HG02623 (cell line): Measurements from ENCODE around the gene IGFBP3.

ENCODE experiments used
- ATAC-seq: cut with Tn5 transposase; IDR thresholded peaks from one replicate; pipeline ENCODE4 v1.9.1; 2021; ENCODE audit warnings: moderate library complexity; ENCODE audit not compliant: unreplicated experiment

Gene IGFBP3

GRCh38 chr7:45923290-45923689 is 2.2 kb upstream of the IGFBP3 start:
- peak; percentile 59 for ATAC-seq

- peak; percentile 19 for ATAC-seq
Observed at GRCh38 chr7:45922810-45923209, 1.7 kb upstream of the IGFBP3 start.

GRCh38 chr7:45921699-45922519 is 837 bp upstream of the IGFBP3 start:
- ATAC-seq, result no peak

GRCh38 chr7:45921381-45921698 is 268 bp upstream of the IGFBP3 start:
- ATAC-seq, result no peak

- no peak for ATAC-seq
Observed at GRCh38 chr7:45919993-45920459, 1.0 kb downstream of the IGFBP3 start.

- ATAC-seq, result no peak
Observed at GRCh38 chr7:45919231-45919784, 1.8 kb downstream of the IGFBP3 start.

- ATAC-seq, result no peak
Observed at GRCh38 chr7:45918556-45918955, 2.5 kb downstream of the IGFBP3 start.

DNA sequence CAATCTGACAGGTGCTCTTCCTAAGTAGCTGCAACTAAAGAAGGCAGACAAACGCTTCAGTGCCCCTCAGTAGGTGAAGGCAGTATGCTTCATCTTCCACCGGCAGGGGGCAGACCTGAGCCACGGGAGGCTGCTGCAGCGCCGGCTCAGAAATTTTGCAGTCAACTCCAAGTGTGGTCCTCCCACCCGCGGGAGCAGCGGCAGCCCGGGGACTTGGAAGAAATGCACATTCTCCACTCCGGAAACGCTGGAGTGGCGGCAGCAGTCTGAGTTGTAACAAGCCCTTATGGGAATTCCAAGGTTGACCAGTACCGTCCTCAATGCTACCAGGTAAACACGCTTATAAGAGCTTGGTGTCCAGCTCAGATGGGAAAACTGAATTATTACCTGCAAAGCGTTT is 3.4 kb downstream of the IGFBP3 start:
- ATAC-seq, result peak; percentile 86

DNA sequence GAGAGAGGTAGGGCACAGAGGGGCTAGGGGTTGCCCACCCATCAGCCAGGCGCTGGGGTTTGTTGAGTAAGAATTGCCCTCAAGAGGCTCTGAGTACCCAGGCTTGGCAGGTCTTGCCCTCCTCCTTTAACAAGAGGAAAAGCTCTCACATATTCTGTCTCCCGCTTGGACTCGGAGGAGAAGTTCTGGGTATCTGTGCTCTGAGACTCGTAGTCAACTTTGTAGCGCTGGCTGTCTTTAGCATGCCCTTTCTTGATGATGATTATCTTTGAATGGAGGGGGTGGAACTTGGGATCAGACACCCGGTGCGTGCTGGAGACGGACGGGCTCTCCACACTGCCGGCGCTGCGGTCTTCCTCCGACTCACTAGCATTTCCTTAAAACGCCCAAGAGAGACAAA is 4.0 kb downstream of the IGFBP3 start:
- no peak for ATAC-seq

- ATAC-seq, result no peak
Observed at GRCh38 chr7:45915606-45916005, 5.5 kb downstream of the IGFBP3 start.

- no peak for ATAC-seq
Observed at GRCh38 chr7:45914911-45915310, 6.2 kb downstream of the IGFBP3 start.

DNA sequence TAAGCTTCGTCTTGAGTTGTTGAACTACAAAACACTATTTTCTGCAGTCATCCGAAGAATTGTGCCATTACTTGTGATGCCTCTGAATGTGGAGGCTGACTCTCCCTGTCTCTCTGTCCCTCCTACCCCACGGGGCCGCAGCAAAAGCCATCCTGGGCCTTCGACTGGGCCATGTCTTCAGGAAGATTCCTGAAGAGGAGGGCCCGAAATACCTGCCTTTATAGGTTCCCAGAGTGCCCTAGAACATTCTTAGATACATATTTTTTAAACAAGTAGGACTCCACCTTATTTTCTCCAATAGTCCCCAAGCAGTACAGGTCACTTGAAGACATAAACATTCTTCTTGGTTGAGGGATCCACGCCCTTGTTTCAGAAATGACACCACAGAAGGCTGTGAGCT is 8.1 kb downstream of the IGFBP3 start:
- ATAC-seq, result no peak

GRCh38 chr7:45911311-45911710 is 9.8 kb downstream of the IGFBP3 start:
- ATAC-seq, result no peak

DNA sequence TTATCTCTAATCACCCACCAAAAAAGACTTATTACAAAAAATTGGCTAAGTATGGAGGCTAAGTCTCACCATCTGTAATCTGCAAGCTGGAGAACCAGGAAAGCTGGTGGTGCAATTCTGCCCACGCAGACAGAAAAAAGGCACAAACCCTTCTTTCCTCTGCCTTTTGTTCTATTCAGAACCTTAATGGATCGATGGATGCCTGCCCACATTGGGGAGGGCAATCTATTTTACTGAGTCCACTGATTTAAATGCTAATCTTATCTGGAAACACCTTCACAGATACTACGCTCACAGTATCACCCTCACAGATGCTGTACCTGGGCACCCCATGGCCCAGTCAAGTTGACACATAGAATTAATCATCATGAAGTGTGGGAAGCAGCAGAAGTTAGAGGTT is 10.2 kb downstream of the IGFBP3 start:
- ATAC-seq, result no peak

DNA sequence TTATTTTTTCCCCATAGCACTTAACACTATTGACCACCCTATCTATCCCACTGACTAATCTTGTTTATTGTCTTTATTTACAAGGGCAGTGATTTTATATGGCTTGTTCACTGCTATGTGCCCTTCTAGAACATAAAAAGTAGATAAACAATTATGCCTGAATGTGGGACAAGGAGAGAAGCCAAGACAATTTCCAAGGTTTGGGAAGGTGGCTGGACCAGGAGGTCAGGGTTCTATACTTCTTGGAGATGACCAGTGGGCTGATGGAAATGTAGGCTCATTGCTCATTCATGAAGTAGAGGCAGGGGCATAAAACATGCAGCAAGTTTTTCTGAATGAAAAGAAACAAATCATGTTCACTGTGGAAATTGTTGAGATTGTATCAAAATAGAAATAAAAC is 11.5 kb downstream of the IGFBP3 start:
- ATAC-seq, result no peak

- no peak for ATAC-seq
Observed at GRCh38 chr7:45902820-45903219, 18.3 kb downstream of the IGFBP3 start.

GRCh38 chr7:45901566-45901965 is 19.5 kb downstream of the IGFBP3 start:
- ATAC-seq, result no peak

- no peak for ATAC-seq
Observed at GRCh38 chr7:45898222-45898621, 22.9 kb downstream of the IGFBP3 start.

DNA sequence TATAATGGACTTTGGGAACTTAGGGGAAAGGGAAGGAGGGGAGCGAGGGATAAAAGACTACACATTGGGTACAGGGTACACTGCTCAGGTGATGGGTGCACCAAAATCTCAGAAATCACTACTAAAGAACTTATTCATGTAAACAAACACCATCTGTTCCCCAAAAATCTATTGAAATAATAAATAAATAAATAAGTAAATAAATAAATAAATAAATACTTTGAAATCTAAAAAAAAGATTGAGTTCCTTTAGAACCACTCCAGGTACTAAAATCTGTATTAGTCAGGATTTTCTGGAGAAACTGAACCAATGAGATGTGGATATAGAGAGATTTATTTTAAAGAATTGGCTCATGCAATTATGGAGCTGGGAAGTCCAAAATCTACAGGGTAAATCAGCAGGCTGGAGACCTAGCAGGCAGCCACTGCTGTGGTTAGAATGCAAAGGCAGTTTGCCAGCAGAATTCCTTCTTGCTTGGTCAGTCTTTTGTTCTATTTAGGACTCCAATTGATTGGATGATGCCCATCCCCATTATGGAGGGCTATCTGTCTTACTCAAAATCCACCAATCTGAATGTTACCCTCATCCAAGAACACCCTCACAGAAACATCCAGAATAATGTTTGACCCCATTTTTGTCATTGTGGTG is 23.9 kb downstream of the IGFBP3 start:
- no peak for ATAC-seq

GRCh38 chr7:45894665-45895062 is 26.4 kb downstream of the IGFBP3 start:
- ATAC-seq, result no peak

- ATAC-seq, result no peak
Observed at GRCh38 chr7:45893996-45894664, 26.9 kb downstream of the IGFBP3 start.
